CD14-positive monocyte (primary cell): Measurements from ENCODE around the gene EDRF1. TPM values are rescaled to one million over a fixed set of nuclear protein-coding genes. Genes with fewer than 3 reads are reported as not detected.

Experiments used
- DNase-seq, 3 donors: peaks; one replicate each; pipeline ENCODE4 v3.0.0-alpha.2; 2011 to 2022
- H2AFZ ChIP-seq: 2 replicates; pipeline ENCODE4 v1.6.0; 2012; ENCODE audit warnings: mild to moderate bottlenecking, low read depth, low read length, inconsistent platforms; ENCODE audit not compliant: insufficient read depth, poor library complexity, severe bottlenecking
- H3K27ac ChIP-seq, 2 donors: 1 replicate in 1 of 2; 2 replicates in 1 of 2; pipeline ENCODE4 v1.5.1; 2012 to 2013; ENCODE audit warnings: low read length in 2 of 2, control low read depth in 1 of 2, inconsistent platforms in 1 of 2, low read depth in 1 of 2, mild to moderate bottlenecking in 1 of 2
- H3K27me3 ChIP-seq, 2 donors: one replicate each; pipeline versions ENCODE4 v1.6.0 to v1.6.1; 2011 to 2013; ENCODE audit warnings: low read length in 2 of 2; ENCODE audit not compliant: control insufficient read depth in 2 of 2, insufficient read depth in 2 of 2
- H3K36me3 ChIP-seq, 2 donors: replicated peaks in 1 of 2; 1 replicate in 1 of 2; 2 replicates in 1 of 2; pipeline versions ENCODE4 v1.5.1 to v1.6.1; 2012 to 2013; ENCODE audit warnings: low read length in 2 of 2, control low read depth in 1 of 2, inconsistent platforms in 1 of 2, mild to moderate bottlenecking in 1 of 2; ENCODE audit not compliant: insufficient read depth in 2 of 2, control insufficient read depth in 1 of 2
- H3K4me1 ChIP-seq, 2 donors: 1 replicate in 1 of 2; 2 replicates in 1 of 2; pipeline versions ENCODE4 v1.5.1 to v1.6.1; 2012 to 2013; ENCODE audit warnings: low read length in 2 of 2, control low read depth in 1 of 2, inconsistent platforms in 1 of 2, mild to moderate bottlenecking in 1 of 2, moderate library complexity in 1 of 2; ENCODE audit not compliant: insufficient read depth in 2 of 2, control insufficient read depth in 1 of 2
- H3K4me2 ChIP-seq: replicated peaks from 2 replicates; pipeline ENCODE3; 2012; ENCODE audit warnings: low read length, moderate library complexity, mild to moderate bottlenecking; ENCODE audit not compliant: poor library complexity, severe bottlenecking; ENCODE audit errors: extremely low read depth
- H3K4me3 ChIP-seq, 3 experiments: fragments of 200-600 bp in 1 of 3; sonication (generic) in 1 of 3; replicated peaks in 1 of 3; 1 replicate in 2 of 3; 2 replicates in 1 of 3; pipeline ENCODE4 v1.5.1; 2011 to 2013; ENCODE audit warnings: low read length in 3 of 3, mild to moderate bottlenecking in 3 of 3, control low read depth in 2 of 3, low read depth in 2 of 3, inconsistent platforms in 1 of 3, moderate library complexity in 1 of 3
- H3K79me2 ChIP-seq: 2 replicates; pipeline ENCODE4 v1.6.0; 2012; ENCODE audit warnings: mild to moderate bottlenecking, control low read depth, inconsistent platforms, low read length, moderate library complexity; ENCODE audit not compliant: insufficient read depth
- H3K9ac ChIP-seq: 2 replicates; pipeline ENCODE4 v1.6.0; 2017; ENCODE audit warnings: low read length, mild to moderate bottlenecking; ENCODE audit not compliant: insufficient read depth, poor library complexity, severe bottlenecking
- H3K9me3 ChIP-seq, 2 donors: replicated peaks in 1 of 2; 1 replicate in 1 of 2; 2 replicates in 1 of 2; pipeline versions ENCODE4 v1.5.1 to v1.6.1; 2012 to 2013; ENCODE audit warnings: low read length in 2 of 2, control low read depth in 1 of 2; ENCODE audit not compliant: control insufficient read depth in 1 of 2, insufficient read depth in 1 of 2
- H4K20me1 ChIP-seq: 2 replicates; pipeline ENCODE4 v1.6.0; 2012; ENCODE audit warnings: mild to moderate bottlenecking, low read length, control low read depth, moderate library complexity; ENCODE audit not compliant: insufficient read depth
- H3K27ac Mint-ChIP-seq, 7 donors: one replicate each; pipeline ENCODE4 v1.8.0; 2020; ENCODE audit warnings: mild to moderate bottlenecking in 7 of 7, mixed read lengths in 7 of 7, moderate library complexity in 6 of 7, inconsistent platforms in 2 of 7
- H3K27me3 Mint-ChIP-seq, 3 donors: one replicate each; pipeline ENCODE4 v1.8.0; 2021 to 2022; ENCODE audit warnings: low read depth in 3 of 3, mild to moderate bottlenecking in 3 of 3, mixed read lengths in 3 of 3, moderate library complexity in 3 of 3, inconsistent platforms in 1 of 3
- H3K36me3 Mint-ChIP-seq, 2 donors: one replicate each; pipeline ENCODE4 v1.8.0; 2020; ENCODE audit warnings: mixed read lengths in 2 of 2, inconsistent platforms in 1 of 2, mild to moderate bottlenecking in 1 of 2
- H3K4me1 Mint-ChIP-seq: one replicate; pipeline ENCODE4 v1.8.0; 2020; ENCODE audit warnings: mild to moderate bottlenecking, mixed read lengths
- H3K4me3 Mint-ChIP-seq, 2 donors: one replicate each; pipeline ENCODE4 v1.8.0; 2020; ENCODE audit warnings: mild to moderate bottlenecking in 2 of 2, mixed read lengths in 2 of 2, moderate library complexity in 1 of 2
- H3K9me3 Mint-ChIP-seq, 7 donors: one replicate each; pipeline ENCODE4 v1.8.0; 2020 to 2022; ENCODE audit warnings: mixed read lengths in 7 of 7, mild to moderate bottlenecking in 6 of 7, moderate library complexity in 6 of 7, inconsistent platforms in 2 of 7
- WGBS: methylation state at CpG from one replicate; pipeline ENCODE4 v1.1.5; 2013; ENCODE audit warnings: missing lambda C conversion rate; ENCODE audit not compliant: insufficient coverage; 5-methylcytosine and 5-hydroxymethylcytosine counted together
- intact Hi-C, 2 donors: fragments of 100-400 bp; cut with micrococcal nuclease; formaldehyde crosslinking; loops; one replicate each; pipeline versions ENCODE4 v1.15.0 to v1.15.1; 2023
- polyA plus RNA-seq, 3 donors: library from polyadenylated mRNA; depleted of rRNA in 1 of 3; unstranded in 2 of 3; stranded (reverse) in 1 of 3; fragments of 300-500 nt in 2 of 3; fragments of >200 nt in 1 of 3; fragmentation: Illumina TruSeq in 2 of 3; gene quantifications; 1 replicate in 2 of 3; 2 replicates in 1 of 3; pipeline ENCODE4 v1.2.3, GENCODE V29; 2012 to 2021
- TF ChIP-seq, protein P1 (sequence below): fragments of 200-600 bp; IDR thresholded peaks from one replicate; pipeline ENCODE4 v1.8.0; 2022; ENCODE audit warnings: antibody characterized with exemption, mild to moderate bottlenecking

Gene EDRF1
- polyA plus RNA-seq, 3 donors: 4.6 to 21.4 (median 5.3) TPM

- Histone ChIP-seq H3K36me3 (no peaks in the 10 kb centered on the region), H4K20me1 (no peaks in the 10 kb centered on the region), H3K27me3 (no peaks in the 10 kb centered on the region), H3K9me3 (no peaks in the 10 kb centered on the region), H3K79me2 (no peaks in the 10 kb centered on the region), H3K9ac (no peak overlapping the region), H2AFZ (no peak overlapping the region), H3K4me2 (no peak overlapping the region), H3K27ac (no peak overlapping the region), H3K4me1 (no peaks in the 10 kb centered on the region), H3K4me3 (no peak overlapping the region)
- WGBS: 80% methylated on average over 1 of the region's 3 CpGs
- TF ChIP-seq, protein P1, sequence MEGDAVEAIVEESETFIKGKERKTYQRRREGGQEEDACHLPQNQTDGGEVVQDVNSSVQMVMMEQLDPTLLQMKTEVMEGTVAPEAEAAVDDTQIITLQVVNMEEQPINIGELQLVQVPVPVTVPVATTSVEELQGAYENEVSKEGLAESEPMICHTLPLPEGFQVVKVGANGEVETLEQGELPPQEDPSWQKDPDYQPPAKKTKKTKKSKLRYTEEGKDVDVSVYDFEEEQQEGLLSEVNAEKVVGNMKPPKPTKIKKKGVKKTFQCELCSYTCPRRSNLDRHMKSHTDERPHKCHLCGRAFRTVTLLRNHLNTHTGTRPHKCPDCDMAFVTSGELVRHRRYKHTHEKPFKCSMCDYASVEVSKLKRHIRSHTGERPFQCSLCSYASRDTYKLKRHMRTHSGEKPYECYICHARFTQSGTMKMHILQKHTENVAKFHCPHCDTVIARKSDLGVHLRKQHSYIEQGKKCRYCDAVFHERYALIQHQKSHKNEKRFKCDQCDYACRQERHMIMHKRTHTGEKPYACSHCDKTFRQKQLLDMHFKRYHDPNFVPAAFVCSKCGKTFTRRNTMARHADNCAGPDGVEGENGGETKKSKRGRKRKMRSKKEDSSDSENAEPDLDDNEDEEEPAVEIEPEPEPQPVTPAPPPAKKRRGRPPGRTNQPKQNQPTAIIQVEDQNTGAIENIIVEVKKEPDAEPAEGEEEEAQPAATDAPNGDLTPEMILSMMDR: no peak
- H3K36me3 Mint-ChIP-seq: no peaks in the 10 kb centered on the region
- no peaks in the 10 kb centered on the region for H3K9me3 Mint-ChIP-seq
- H3K4me1 Mint-ChIP-seq: no peaks in the 10 kb centered on the region
- no peak overlapping the region for H3K27ac Mint-ChIP-seq
- H3K4me3 Mint-ChIP-seq: no peak overlapping the region
- intact Hi-C loops: no loop called here
- DNase-seq: no peak
- peaks cover 5 to 13% (median 10%) of the 10 kb centered on the region in 3 donors for H3K27me3 Mint-ChIP-seq
Observed at GRCh38 chr10:125692196-125692595, 27.3 kb upstream of the EDRF1 start.

GRCh38 chr10:125692601-125693523 lies 26.6 kb upstream of the EDRF1 start:
- Mint-ChIP-seq H3K27me3 (peaks cover 5 to 13% (median 7%) of the 10 kb centered on the region in 3 donors), H3K27ac (no peak overlapping the region), H3K36me3 (no peaks in the 10 kb centered on the region), H3K4me1 (no peaks in the 10 kb centered on the region), H3K4me3 (no peak overlapping the region), H3K9me3 (peaks cover 0 to 1% (median 0%) of the 10 kb centered on the region in 7 donors)
- H3K9ac ChIP-seq: no peak overlapping the region
- no peaks in the 10 kb centered on the region for H3K36me3 ChIP-seq
- H3K4me2 ChIP-seq: no peak overlapping the region
- TF ChIP-seq, protein P1: no peak
- 92% methylated on average over 11 of the region's 12 CpGs for WGBS
- H3K27me3 ChIP-seq: no peaks in the 10 kb centered on the region
- no peak for DNase-seq
- H3K9me3 ChIP-seq: no peaks in the 10 kb centered on the region
- H2AFZ ChIP-seq: no peak overlapping the region
- H4K20me1 ChIP-seq: no peaks in the 10 kb centered on the region
- H3K4me3 ChIP-seq: no peak overlapping the region
- no peaks in the 10 kb centered on the region for H3K4me1 ChIP-seq
- H3K27ac ChIP-seq: no peak overlapping the region
- no peaks in the 10 kb centered on the region for H3K79me2 ChIP-seq
- intact Hi-C loops: no loop called here
